SK-N-SH (cell line): ENCODE results near the gene LSS.

Source experiments
- EZH2phosphoT487 ChIP-seq: fragments of 200-600 bp; sonication (generic); IDR thresholded peaks from 2 replicates; pipeline ENCODE4 v1.6.1; 2017; ENCODE audit warnings: low read depth, mixed run types, mild to moderate bottlenecking, antibody characterized with exemption, moderate library complexity, borderline replicate concordance
- JUND ChIP-seq: IDR thresholded peaks from 2 replicates; pipeline ENCODE4 v1.4.0; 2012
- MXI1 ChIP-seq: IDR thresholded peaks from 2 replicates; pipeline ENCODE4 v1.6.1; 2012; ENCODE audit warnings: mild to moderate bottlenecking, low read depth, low read length, improper control_type of control experiment
- NRF1 ChIP-seq: IDR thresholded peaks from 2 replicates; pipeline ENCODE4 v1.6.1; 2012; ENCODE audit warnings: low read depth, mild to moderate bottlenecking, low read length
- POLR2AphosphoS5 ChIP-seq: IDR thresholded peaks from 2 replicates; pipeline ENCODE4 v1.6.1; 2012; ENCODE audit warnings: low read depth, low read length
- RAD21 ChIP-seq: IDR thresholded peaks from 2 replicates; pipeline ENCODE4 v1.6.1; 2012; ENCODE audit warnings: mild to moderate bottlenecking, low read length
- RXRA ChIP-seq: IDR thresholded peaks from 2 replicates; pipeline ENCODE4 v1.4.0; 2012; ENCODE audit warnings: low read depth, mild to moderate bottlenecking, borderline replicate concordance
- SIN3A ChIP-seq: IDR thresholded peaks from 2 replicates; pipeline ENCODE4 v1.6.1; 2012; ENCODE audit warnings: low read depth, mild to moderate bottlenecking, low read length, moderate library complexity, borderline replicate concordance
- SMC3 ChIP-seq: IDR thresholded peaks from 2 replicates; pipeline ENCODE4 v1.6.1; 2012; ENCODE audit warnings: low read depth, low read length, improper control_type of control experiment
- TAF1 ChIP-seq: IDR thresholded peaks from 2 replicates; pipeline ENCODE4 v1.6.1; 2012; ENCODE audit warnings: low read depth, mild to moderate bottlenecking, low read length, moderate library complexity, borderline replicate concordance
- TCF12 ChIP-seq: IDR thresholded peaks from 2 replicates; pipeline ENCODE4 v1.4.0; 2012
- YY1 ChIP-seq: IDR thresholded peaks from 2 replicates; pipeline ENCODE4 v1.4.0; 2012; ENCODE audit warnings: low read depth, mild to moderate bottlenecking
- TF ChIP-seq, protein P1 (sequence below): fragments of 200-600 bp; sonication (generic); IDR thresholded peaks from 2 replicates; pipeline ENCODE4 v1.6.1; 2017; ENCODE audit warnings: antibody characterized with exemption, mild to moderate bottlenecking, moderate library complexity
- TF ChIP-seq, protein P2 (sequence below): fragments of 150-350 bp; IDR thresholded peaks from 2 replicates; pipeline ENCODE4 v1.6.1; 2017; ENCODE audit warnings: antibody characterized with exemption, low read length, low read depth, borderline replicate concordance

DNA sequence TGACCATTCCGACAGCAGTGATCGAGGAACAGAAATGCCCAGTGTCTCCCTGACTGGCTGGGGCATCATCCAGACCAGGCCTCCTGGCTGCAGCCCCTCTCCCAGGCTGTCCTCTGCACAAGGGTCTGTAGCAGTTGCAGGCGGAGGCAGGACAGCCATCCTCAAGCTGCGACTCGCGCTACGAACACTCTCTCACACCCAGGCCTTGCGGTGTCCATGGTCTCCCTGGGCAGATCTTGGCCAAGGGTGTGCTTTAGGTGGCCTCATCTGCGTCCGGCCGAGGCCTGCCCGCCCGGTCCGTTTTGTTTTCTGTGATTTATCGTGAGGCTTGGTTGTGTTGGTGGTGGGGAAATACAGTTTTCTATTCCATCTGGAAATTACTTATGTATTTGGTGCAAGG is 88.9 kb downstream of the LSS start:
- TF ChIP-seq, protein P1, sequence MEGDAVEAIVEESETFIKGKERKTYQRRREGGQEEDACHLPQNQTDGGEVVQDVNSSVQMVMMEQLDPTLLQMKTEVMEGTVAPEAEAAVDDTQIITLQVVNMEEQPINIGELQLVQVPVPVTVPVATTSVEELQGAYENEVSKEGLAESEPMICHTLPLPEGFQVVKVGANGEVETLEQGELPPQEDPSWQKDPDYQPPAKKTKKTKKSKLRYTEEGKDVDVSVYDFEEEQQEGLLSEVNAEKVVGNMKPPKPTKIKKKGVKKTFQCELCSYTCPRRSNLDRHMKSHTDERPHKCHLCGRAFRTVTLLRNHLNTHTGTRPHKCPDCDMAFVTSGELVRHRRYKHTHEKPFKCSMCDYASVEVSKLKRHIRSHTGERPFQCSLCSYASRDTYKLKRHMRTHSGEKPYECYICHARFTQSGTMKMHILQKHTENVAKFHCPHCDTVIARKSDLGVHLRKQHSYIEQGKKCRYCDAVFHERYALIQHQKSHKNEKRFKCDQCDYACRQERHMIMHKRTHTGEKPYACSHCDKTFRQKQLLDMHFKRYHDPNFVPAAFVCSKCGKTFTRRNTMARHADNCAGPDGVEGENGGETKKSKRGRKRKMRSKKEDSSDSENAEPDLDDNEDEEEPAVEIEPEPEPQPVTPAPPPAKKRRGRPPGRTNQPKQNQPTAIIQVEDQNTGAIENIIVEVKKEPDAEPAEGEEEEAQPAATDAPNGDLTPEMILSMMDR: no peak
- TF ChIP-seq RXRA (no peak), EZH2phosphoT487 (no peak), TAF1 (no peak), POLR2AphosphoS5 (no peak), MXI1 (no peak), TCF12 (no peak), RAD21 (no peak), SMC3 (no peak), NRF1 (no peak), YY1 (no peak), SIN3A (no peak), JUND (no peak)
- TF ChIP-seq, protein P2, sequence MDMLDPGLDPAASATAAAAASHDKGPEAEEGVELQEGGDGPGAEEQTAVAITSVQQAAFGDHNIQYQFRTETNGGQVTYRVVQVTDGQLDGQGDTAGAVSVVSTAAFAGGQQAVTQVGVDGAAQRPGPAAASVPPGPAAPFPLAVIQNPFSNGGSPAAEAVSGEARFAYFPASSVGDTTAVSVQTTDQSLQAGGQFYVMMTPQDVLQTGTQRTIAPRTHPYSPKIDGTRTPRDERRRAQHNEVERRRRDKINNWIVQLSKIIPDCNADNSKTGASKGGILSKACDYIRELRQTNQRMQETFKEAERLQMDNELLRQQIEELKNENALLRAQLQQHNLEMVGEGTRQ: no peak
